Tibial artery (tissue), 4 donors: ENCODE data around the gene CFAP43.
A peak's percentile ranks its signal among the peaks of the same experiment; 100 is the strongest.

Source experiments
- DNase-seq, 2 donors: peaks; one replicate each; pipeline ENCODE4 v3.0.0-alpha.2; 2019
- H3K27ac ChIP-seq, 2 donors: fragments of 200-600 bp; sonication (generic) in 1 of 2; 1 replicate in 1 of 2; 2 replicates in 1 of 2; pipeline ENCODE4 v1.5.1; 2018 to 2019; ENCODE audit warnings: mild to moderate bottlenecking in 1 of 2
- H3K27me3 ChIP-seq, 2 donors: fragments of 200-600 bp; sonication (generic) in 1 of 2; one replicate each; pipeline versions ENCODE4 v1.5.1 to v1.6.0; 2016 to 2019
- H3K36me3 ChIP-seq, 3 donors: fragments of 200-600 bp; sonication (generic) in 2 of 3; one replicate each; pipeline ENCODE4 v1.5.1; 2016 to 2019; ENCODE audit warnings: mild to moderate bottlenecking in 2 of 3
- H3K4me1 ChIP-seq, 4 donors: fragments of 200-600 bp; sonication (generic) in 2 of 4; 1 replicate in 3 of 4; 2 replicates in 1 of 4; pipeline ENCODE4 v1.5.1; 2016 to 2019
- H3K4me3 ChIP-seq, 2 donors: fragments of 200-600 bp; sonication (generic) in 1 of 2; 1 replicate in 1 of 2; 2 replicates in 1 of 2; pipeline ENCODE4 v1.5.1; 2018 to 2019; ENCODE audit warnings: mild to moderate bottlenecking in 2 of 2
- H3K9me3 ChIP-seq, 3 donors: fragments of 200-600 bp; sonication (generic) in 1 of 3; one replicate each; pipeline ENCODE4 v1.5.1; 2016 to 2019
- intact Hi-C: fragments of 100-400 bp; cut with DNase I; formaldehyde crosslinking; loops from one replicate; pipeline ENCODE4 v1.15.0; 2023; ENCODE audit warnings: low total_unique reads
- TF ChIP-seq, protein P1 (sequence below), 2 experiments: fragments of 200-600 bp in 1 of 2; fragments of 450-650 bp in 1 of 2; IDR thresholded peaks; one replicate each; pipeline ENCODE4 v1.5.1; 2017 to 2019; ENCODE audit warnings: antibody characterized with exemption in 2 of 2, mild to moderate bottlenecking in 1 of 2, moderate library complexity in 1 of 2

The CFAP43 gene

DNA sequence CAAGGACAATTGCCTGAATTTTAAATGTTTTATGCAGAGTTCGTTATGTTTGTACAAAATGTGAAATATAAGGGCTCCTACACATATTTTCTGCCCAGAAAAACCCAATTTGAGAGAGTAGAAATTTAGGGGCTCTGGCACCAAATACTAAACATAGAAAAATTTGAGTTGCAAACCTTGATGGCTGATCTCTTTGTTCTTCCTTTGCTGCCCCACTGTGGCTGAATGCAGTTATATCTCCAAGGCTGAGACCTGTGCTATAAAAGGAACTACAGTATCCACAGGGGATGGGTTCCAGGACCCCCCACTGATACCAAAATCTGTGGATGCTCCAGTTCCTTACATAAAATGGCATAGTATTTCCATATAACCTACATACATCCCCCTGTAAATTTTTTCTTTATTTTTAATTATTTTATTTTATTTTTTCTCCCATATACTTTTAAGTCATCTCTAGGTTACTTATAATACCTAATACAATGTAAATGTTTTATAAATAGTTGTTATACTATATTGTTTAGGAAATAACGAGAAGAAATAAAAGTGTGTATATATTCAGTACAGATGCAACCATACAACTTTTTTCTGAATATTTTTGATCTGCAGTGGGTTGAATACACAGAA, 22.5 kb downstream of the CFAP43 start:
- Histone ChIP-seq H3K9me3 (no peaks in the 10 kb centered on the region), H3K27me3 (peaks cover 0 to 12% of the 10 kb centered on the region in 2 donors), H3K27ac (no peak overlapping the region), H3K36me3 (no peaks in the 10 kb centered on the region), H3K4me1 (no peaks in the 10 kb centered on the region), H3K4me3 (no peak overlapping the region)
- TF ChIP-seq, protein P1, sequence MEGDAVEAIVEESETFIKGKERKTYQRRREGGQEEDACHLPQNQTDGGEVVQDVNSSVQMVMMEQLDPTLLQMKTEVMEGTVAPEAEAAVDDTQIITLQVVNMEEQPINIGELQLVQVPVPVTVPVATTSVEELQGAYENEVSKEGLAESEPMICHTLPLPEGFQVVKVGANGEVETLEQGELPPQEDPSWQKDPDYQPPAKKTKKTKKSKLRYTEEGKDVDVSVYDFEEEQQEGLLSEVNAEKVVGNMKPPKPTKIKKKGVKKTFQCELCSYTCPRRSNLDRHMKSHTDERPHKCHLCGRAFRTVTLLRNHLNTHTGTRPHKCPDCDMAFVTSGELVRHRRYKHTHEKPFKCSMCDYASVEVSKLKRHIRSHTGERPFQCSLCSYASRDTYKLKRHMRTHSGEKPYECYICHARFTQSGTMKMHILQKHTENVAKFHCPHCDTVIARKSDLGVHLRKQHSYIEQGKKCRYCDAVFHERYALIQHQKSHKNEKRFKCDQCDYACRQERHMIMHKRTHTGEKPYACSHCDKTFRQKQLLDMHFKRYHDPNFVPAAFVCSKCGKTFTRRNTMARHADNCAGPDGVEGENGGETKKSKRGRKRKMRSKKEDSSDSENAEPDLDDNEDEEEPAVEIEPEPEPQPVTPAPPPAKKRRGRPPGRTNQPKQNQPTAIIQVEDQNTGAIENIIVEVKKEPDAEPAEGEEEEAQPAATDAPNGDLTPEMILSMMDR (IDR thresholded peaks at IDR 0.05): peak; percentile 42 to 48
- peak in 1 of 2 donors; percentile 21 for DNase-seq
- intact Hi-C loops: loop anchor here (5.0 to 10.0 kb wide), 3 partner anchors 162 to 315 kb away; no protein-coding TSS in a partner anchor

DNA sequence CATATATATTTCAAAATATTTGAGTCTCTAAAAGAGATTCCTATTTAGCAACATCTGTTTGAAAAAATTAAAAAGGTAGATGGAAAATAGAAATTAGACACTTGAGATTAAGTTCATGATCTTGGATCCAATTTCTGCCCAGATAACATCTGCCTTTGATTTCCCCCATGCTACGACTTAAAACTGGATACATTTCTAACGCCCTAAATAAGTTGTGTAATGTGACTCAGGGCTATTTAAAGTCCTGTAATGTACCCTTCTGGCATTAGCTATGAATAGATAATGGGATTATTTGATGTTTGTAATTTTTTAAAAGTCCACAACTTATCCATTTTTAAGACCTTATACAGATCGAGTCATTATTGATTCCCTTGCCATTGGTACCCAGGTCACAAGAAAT, 23.4 kb downstream of the CFAP43 start:
- Histone ChIP-seq H3K36me3 (no peaks in the 10 kb centered on the region), H3K4me1 (no peaks in the 10 kb centered on the region), H3K4me3 (no peak overlapping the region), H3K27me3 (peaks cover 0 to 12% of the 10 kb centered on the region in 2 donors), H3K9me3 (no peaks in the 10 kb centered on the region), H3K27ac (no peak overlapping the region)
- DNase-seq: no peak
- TF ChIP-seq, protein P1 (IDR thresholded peaks at IDR 0.05): no peak
- intact Hi-C loops: loop anchor here (5.0 to 10.0 kb wide), 3 partner anchors 161 to 314 kb away; no protein-coding TSS in a partner anchor

DNA sequence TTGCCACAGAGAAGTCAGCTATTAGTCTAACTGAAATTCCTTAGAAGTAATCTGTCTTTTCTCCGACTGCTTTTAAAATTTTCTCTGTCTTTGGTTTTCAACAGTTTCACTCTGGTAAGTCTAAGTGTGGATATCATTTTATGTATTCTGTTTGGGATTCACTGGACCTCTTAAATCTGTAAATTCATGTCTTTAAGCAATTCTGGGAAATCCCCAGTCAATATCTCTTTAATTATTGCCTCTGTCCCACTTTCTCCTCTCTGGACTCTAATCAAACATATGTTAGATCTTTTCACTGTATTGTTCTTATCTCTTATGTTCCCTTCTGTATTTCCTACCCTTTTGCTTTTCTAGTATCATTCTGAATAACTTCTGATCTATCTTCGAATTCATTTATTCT, 29.9 kb downstream of the CFAP43 start:
- H3K9me3 ChIP-seq: no peaks in the 10 kb centered on the region
- no peak overlapping the region for H3K4me3 ChIP-seq
- peaks cover 0 to 7% of the 10 kb centered on the region in 2 donors for H3K27me3 ChIP-seq
- no peaks in the 10 kb centered on the region for H3K4me1 ChIP-seq
- TF ChIP-seq, protein P1 (IDR thresholded peaks at IDR 0.05): no peak
- no peaks in the 10 kb centered on the region for H3K36me3 ChIP-seq
- intact Hi-C loops: loop anchor here (10.0 kb wide), 1 partner anchor 307 kb away; no protein-coding TSS in a partner anchor
- DNase-seq: no peak
- H3K27ac ChIP-seq: no peak overlapping the region

DNA sequence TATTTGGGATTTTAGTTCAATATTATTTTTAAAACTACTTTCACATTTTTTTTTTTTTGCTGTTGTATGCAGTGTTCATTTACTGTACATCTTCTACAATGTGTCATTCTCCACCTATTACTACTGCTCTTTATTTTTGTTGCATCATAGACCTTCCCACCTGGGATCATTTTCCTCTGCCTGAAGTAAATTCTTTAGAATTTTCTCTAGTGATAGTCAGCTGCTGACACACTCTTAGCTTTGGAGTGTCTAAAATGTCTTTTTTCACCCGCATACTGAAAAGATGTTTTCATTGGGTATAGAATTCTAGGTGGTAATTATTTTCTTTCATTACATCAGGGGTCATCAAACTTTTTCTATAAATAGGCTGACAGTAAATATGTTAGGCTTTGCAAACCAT, 30.5 kb downstream of the CFAP43 start:
- DNase-seq: no peak
- H3K27me3 ChIP-seq: peaks cover 0 to 4% of the 10 kb centered on the region in 2 donors
- TF ChIP-seq, protein P1 (IDR thresholded peaks at IDR 0.05): no peak

DNA sequence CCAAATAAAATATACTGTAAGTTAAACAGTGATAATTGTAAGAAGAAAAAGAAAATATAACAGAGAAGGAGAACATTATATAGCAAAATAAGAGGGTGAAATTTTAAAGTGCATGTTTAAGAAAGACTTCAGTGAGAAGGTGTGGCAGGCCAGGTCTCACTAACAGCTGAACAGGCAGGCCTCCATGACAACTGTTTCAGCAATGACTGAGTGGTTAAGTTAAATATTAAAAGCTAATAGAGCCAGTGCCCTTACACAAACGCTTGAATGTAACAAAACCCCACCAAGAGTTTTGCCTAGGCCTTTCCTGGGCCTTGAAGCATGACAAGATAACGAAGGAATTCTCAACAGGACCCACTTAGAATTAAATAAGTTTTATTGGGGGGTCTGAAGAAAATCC, 32.6 kb downstream of the CFAP43 start:
- Histone ChIP-seq H3K9me3 (no peaks in the 10 kb centered on the region), H3K27ac (no peak overlapping the region), H3K4me3 (no peak overlapping the region), H3K27me3 (no peaks in the 10 kb centered on the region), H3K4me1 (no peaks in the 10 kb centered on the region), H3K36me3 (no peaks in the 10 kb centered on the region)
- intact Hi-C loops: no loop called here
- TF ChIP-seq, protein P1 (IDR thresholded peaks at IDR 0.05): no peak
- no peak for DNase-seq

More for the DNA sequence above, 30.5 kb downstream of the CFAP43 start:
- Histone ChIP-seq H3K36me3 (no peaks in the 10 kb centered on the region), H3K27ac (no peak overlapping the region), H3K9me3 (no peaks in the 10 kb centered on the region), H3K4me3 (no peak overlapping the region), H3K4me1 (no peaks in the 10 kb centered on the region)
- intact Hi-C loops: loop anchor here (10.0 kb wide), 1 partner anchor 307 kb away; no protein-coding TSS in a partner anchor
